ENCODE data around the gene CNTN5.

DNA sequence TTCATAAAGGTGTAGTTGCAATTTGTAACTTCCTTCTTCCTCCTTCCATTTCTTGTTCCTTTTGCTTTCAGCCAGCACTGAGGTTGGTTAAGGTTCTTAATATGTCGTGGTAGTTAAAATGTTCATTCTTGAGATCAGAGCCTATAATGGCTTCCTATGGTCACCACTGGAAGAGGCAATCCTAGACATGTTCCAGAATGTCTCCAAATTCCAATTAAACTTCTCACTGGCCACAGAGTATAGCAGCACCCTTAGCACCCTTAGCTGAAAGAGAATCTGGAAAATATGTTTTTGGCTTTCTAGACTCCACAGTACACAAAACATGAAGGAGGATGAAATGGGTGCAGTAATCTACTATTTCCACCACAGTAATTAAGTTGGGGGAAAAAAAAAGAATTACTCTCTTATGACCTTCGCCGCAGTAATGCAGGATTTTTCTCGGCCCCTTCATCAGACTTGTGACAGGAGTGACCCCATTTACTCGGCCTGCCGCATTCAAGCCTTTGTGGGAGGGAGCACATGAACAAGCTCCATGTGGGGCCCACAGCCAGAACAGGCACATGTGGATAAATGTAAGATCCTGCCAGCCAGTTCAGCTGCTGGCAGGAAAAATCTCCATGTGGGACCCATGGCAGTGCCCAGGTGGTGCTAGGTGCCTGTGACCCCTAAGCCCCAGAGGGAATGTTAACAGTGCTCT lies 1317.5 kb downstream of the CNTN5 start:
- TF ChIP-seq CTCF (optimal IDR thresholded peaks at IDR 0.05 in 1 of 3, IDR thresholded peaks at IDR 0.05 in 1 of 3, conservative IDR thresholded peaks at IDR 0.05 in 1 of 3; ENCODE audit: extremely low read depth in 1 of 3, insufficient read depth in 2 of 3, low read length in 3 of 3) (no peak), EZH2 (IDR thresholded peaks at IDR 0.05; ENCODE audit: low read length) (no peak)
